HCEC 1CT (cell line): Measurements from ENCODE around the gene PAK2.
"Not testable (repeated sequence)": the region's sequence is repeated elsewhere in the genome, so short reads cannot be mapped to it uniquely, and the experiment has no call there.

Source experiments
- DNase-seq: peaks from one replicate; pipeline ENCODE4 v3.0.0-alpha.2; 2017

PAK2 gene

GRCh38 chr3:196844235-196845219, 104.9 kb downstream of the PAK2 start:
- DNase-seq = not testable (repeated sequence)

GRCh38 chr3:196848375-196848774, 108.7 kb downstream of the PAK2 start:
- not testable (repeated sequence) for DNase-seq

GRCh38 chr3:196849180-196849741, 109.6 kb downstream of the PAK2 start:
- DNase-seq = no peak

- not testable (repeated sequence) for DNase-seq
Observed at GRCh38 chr3:196863000-196863399, 123.3 kb downstream of the PAK2 start.

- DNase-seq = no peak
Observed at GRCh38 chr3:196867155-196867506, 127.5 kb downstream of the PAK2 start.

GRCh38 chr3:196867507-196868296, 128.0 kb downstream of the PAK2 start, which contains the start of gene SENP5:
SENP5 (plus strand) TSS chr3:196867920; CDS start chr3:196885182, 17,262 bp downstream.
- DNase-seq = peak; percentile 90

GRCh38 chr3:196868297-196868661, 128.6 kb downstream of the PAK2 start:
- DNase-seq = peak; percentile 30

GRCh38 chr3:196872316-196872715, 132.7 kb downstream of the PAK2 start:
- DNase-seq = peak; percentile 7

- not testable (repeated sequence) for DNase-seq
Observed at GRCh38 chr3:196874511-196875094, 134.9 kb downstream of the PAK2 start.

GRCh38 chr3:196875258-196875657, 135.6 kb downstream of the PAK2 start:
- no peak for DNase-seq
